ENCODE data around the gene PDE6G. TPM values are rescaled to one million over a fixed set of nuclear protein-coding genes. Genes with fewer than 3 reads are reported as not detected.

The PDE6G gene
- total and polyA plus RNA-seq, 2 of the 13 experiments (the other 11 are each of a cell fraction or from before 2014, with no cell fraction given): 1.4 to 6.7 TPM

DNA sequence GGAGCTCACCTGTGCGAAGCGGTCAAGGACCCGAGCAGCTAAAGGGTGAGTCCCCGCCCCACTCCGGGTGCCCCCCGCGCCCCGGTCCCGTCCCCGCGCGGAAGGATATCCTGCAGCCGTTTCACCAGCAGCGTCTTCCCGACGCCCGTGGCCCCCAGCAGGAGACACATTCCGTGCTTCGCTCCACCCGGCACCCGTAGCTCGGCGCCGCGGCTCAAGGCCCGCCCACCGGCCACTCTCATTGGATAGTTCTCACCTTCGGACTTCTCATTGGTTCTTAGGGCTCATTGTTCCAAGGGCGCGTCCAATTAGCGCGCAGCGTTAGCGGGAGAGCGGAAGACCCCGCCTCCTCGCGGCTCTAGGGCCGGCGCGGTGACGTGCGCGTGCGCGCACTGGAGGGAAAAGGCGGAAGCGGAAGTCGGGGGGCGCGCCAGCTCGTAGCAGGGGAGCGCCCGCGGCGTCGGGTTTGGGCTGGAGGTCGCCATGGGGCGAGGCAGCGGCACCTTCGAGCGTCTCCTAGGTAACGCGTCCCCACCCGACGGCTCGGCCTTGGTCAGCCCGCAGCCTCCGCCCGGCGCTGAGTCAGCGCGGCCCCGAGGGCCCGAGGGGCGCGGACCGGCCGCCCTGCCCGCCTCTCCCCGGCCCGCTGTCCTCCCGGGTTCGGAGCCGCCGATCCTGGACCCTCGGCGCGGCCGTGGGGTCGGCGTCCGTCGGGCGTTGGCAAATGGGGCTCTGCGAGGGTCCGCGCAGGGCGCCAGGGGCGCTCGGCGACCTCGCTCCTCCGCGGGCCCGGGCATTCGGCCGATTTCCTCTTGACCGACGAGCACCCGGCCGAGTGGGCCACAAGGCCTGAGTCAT, 27.5 kb upstream of the PDE6G start, which contains the start of the genes ARL16 and HGS (continued):
- peak; percentile 35; the same call in 1 of the 2 replicates for TF ChIP-seq ZNF451 (CRISPR knock-in tag; IDR thresholded peaks at IDR 0.05)
- TF ChIP-seq ZNF558 (CRISPR knock-in tag; IDR thresholded peaks at IDR 0.05; ENCODE audit: borderline replicate concordance): no peak
- no peak for TF ChIP-seq NCOA1 (CRISPR knock-in tag; IDR thresholded peaks at IDR 0.05)
- TF ChIP-seq FOXK2 (IDR thresholded peaks at IDR 0.05): no peak
- TF ChIP-seq, protein P1, sequence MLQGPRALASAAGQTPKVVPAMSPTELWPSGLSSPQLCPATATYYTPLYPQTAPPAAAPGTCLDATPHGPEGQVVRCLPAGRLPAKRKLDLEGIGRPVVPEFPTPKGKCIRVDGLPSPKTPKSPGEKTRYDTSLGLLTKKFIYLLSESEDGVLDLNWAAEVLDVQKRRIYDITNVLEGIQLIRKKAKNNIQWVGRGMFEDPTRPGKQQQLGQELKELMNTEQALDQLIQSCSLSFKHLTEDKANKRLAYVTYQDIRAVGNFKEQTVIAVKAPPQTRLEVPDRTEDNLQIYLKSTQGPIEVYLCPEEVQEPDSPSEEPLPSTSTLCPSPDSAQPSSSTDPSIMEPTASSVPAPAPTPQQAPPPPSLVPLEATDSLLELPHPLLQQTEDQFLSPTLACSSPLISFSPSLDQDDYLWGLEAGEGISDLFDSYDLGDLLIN (CRISPR knock-in tag; IDR thresholded peaks at IDR 0.05; ENCODE audit: borderline replicate concordance): peak; percentile 85; the same call in 1 of the 2 replicates
- no peak for TF ChIP-seq ZBTB38 (CRISPR knock-in tag; IDR thresholded peaks at IDR 0.05)
- TF ChIP-seq ZNF550 (CRISPR knock-in tag; IDR thresholded peaks at IDR 0.05; ENCODE audit: borderline replicate concordance): no peak
- no peak for TF ChIP-seq NFIC (IDR thresholded peaks at IDR 0.05; ENCODE audit: low read length)
- no peak for TF ChIP-seq ZNF512 (CRISPR knock-in tag; IDR thresholded peaks at IDR 0.05)
- TF ChIP-seq JUND (CRISPR knock-in tag; IDR thresholded peaks at IDR 0.05): no peak
- TF ChIP-seq ZNF367 (CRISPR knock-in tag; IDR thresholded peaks at IDR 0.05; ENCODE audit: borderline replicate concordance): peak; percentile 8; the same call in 1 of the 2 replicates
- no peak for TF ChIP-seq CEBPB (IDR thresholded peaks at IDR 0.05; ENCODE audit: borderline replicate concordance, low read depth, low read length)
- no peak for TF ChIP-seq SYNCRIP (IDR thresholded peaks at IDR 0.05; ENCODE audit: insufficient read depth, low read depth, low read length)
- no peak for TF ChIP-seq THYN1 (CRISPR knock-in tag; IDR thresholded peaks at IDR 0.05; ENCODE audit: borderline replicate concordance, low read depth)
- TF ChIP-seq ZNF501 (CRISPR knock-in tag; IDR thresholded peaks at IDR 0.05): peak; percentile 84
- TF ChIP-seq RBM39 (IDR thresholded peaks at IDR 0.05; ENCODE audit: low read depth, low read length, poor library complexity, severe bottlenecking): no peak
- no peak for TF ChIP-seq KIAA2018 (CRISPR knock-in tag; IDR thresholded peaks at IDR 0.05; ENCODE audit: borderline replicate concordance)
- no peak for TF ChIP-seq ZNF530 (CRISPR knock-in tag; IDR thresholded peaks at IDR 0.05; ENCODE audit: low read depth)
